ENCODE data around the gene COL2A1.

- TF ChIP-seq CTCF (IDR thresholded peaks at IDR 0.05 in 2 of 3, conservative IDR thresholded peaks at IDR 0.05 in 1 of 3; ENCODE audit: insufficient read depth in 2 of 3, low read depth in 1 of 3, low read length in 3 of 3) = 0 out of 6 replicates have a peak, but pooled peaks of 1 of the 3 experiments have one; percentile 14
- TF ChIP-seq PHB2 (IDR thresholded peaks at IDR 0.05; ENCODE audit: low read depth) = no peak
- no peak for TF ChIP-seq TRIM25 (IDR thresholded peaks at IDR 0.05; ENCODE audit: borderline replicate concordance)
- no peak for TF ChIP-seq POLR2A (conservative IDR thresholded peaks at IDR 0.05)
- no peak for TF ChIP-seq NR2C1 (IDR thresholded peaks at IDR 0.05)
- TF ChIP-seq NR2C1 (tag; IDR thresholded peaks at IDR 0.05) = no peak
- TF ChIP-seq ZKSCAN1 (IDR thresholded peaks at IDR 0.05; ENCODE audit: low read depth, low read length) = no peak
- TF ChIP-seq RFX5 (IDR thresholded peaks at IDR 0.05; ENCODE audit: low read depth, low read length) = no peak
- no peak for TF ChIP-seq KLF16 (IDR thresholded peaks at IDR 0.05)
- no peak for TF ChIP-seq EP300 (IDR thresholded peaks at IDR 0.05; ENCODE audit: low read length)
- TF ChIP-seq POLR2AphosphoS5 (IDR thresholded peaks at IDR 0.05; ENCODE audit: control insufficient read depth, insufficient read depth, low read depth, low read length) = no peak
- TF ChIP-seq ZNF143 (CRISPR knock-in tag; IDR thresholded peaks at IDR 0.05) = no peak
- TF ChIP-seq SMC3 (conservative IDR thresholded peaks at IDR 0.05; ENCODE audit: insufficient read depth, low read depth, low read length) = no peak
Measured at GRCh38 chr12:48008950-48009349, 4.7 kb upstream of the COL2A1 start.
